ENCODE measurements around the gene SOCS6. TPM values are rescaled to one million over a fixed set of nuclear protein-coding genes. Genes with fewer than 3 reads are reported as not detected.

Gene SOCS6
- polyA plus RNA-seq, 3 donors = 4.8 to 6.1 (median 4.8) TPM

DNA sequence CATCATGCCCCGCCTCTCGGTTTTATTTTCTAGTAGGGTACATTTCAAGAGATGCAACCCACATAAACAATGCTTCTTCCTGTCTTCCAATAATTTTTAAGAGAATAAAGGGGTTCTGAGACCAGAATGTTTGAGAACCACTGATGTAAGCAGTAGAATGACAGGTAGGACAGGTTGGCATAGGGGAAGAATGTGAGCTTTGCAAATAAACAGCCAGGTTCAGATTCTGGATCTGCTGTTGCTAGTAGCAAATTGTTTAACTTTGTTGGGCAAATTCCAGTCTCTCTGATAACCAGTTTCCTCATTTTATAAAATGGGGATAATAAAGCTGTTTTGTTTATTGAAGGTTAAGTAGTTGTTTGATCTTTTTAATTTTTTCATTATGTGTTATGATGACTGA is 32.8 kb downstream of the SOCS6 start:
- no peak for DNase-seq
- no peak overlapping the region for H3K9ac ChIP-seq (ENCODE audit: insufficient read depth, low read length, poor library complexity, severe bottlenecking)
- Mint-ChIP-seq H3K4me1 (no peaks in the 10 kb centered on the region), H3K36me3 (peaks cover 37 to 38% of the 10 kb centered on the region in 2 donors), H3K27ac (no peak overlapping the region), H3K27me3 (ENCODE audit: low read depth in 3 of 3) (no peaks in the 10 kb centered on the region), H3K4me3 (no peak overlapping the region), H3K9me3 (peaks cover 0 to 2% (median 0%) of the 10 kb centered on the region in 7 donors)
- no peaks in the 10 kb centered on the region for H3K27me3 ChIP-seq (ENCODE audit: control insufficient read depth in 2 of 2, insufficient read depth in 2 of 2, low read length in 2 of 2)
- no peak overlapping the region for H3K4me2 ChIP-seq (replicated peaks; ENCODE audit: extremely low read depth, low read length, poor library complexity, severe bottlenecking)
- peaks cover 53% of the 10 kb centered on the region for H3K79me2 ChIP-seq (ENCODE audit: insufficient read depth, low read length)
- no CpG with 5 or more reads among the region's 2 CpGs for WGBS (ENCODE audit: insufficient coverage)
- no peaks in the 10 kb centered on the region for H3K4me1 ChIP-seq (ENCODE audit: control insufficient read depth in 1 of 2, insufficient read depth in 2 of 2, low read length in 2 of 2)
- peaks cover 11 to 25% of the 10 kb centered on the region in 2 donors for H3K36me3 ChIP-seq (replicated peaks in 1 of 2; ENCODE audit: control insufficient read depth in 1 of 2, insufficient read depth in 2 of 2, low read length in 2 of 2)
- no peak overlapping the region for H3K27ac ChIP-seq (ENCODE audit: low read depth in 1 of 2, low read length in 2 of 2)
- H3K4me3 ChIP-seq (replicated peaks in 1 of 3; ENCODE audit: low read depth in 2 of 3, low read length in 3 of 3) = no peak overlapping the region
- TF ChIP-seq, protein P1, sequence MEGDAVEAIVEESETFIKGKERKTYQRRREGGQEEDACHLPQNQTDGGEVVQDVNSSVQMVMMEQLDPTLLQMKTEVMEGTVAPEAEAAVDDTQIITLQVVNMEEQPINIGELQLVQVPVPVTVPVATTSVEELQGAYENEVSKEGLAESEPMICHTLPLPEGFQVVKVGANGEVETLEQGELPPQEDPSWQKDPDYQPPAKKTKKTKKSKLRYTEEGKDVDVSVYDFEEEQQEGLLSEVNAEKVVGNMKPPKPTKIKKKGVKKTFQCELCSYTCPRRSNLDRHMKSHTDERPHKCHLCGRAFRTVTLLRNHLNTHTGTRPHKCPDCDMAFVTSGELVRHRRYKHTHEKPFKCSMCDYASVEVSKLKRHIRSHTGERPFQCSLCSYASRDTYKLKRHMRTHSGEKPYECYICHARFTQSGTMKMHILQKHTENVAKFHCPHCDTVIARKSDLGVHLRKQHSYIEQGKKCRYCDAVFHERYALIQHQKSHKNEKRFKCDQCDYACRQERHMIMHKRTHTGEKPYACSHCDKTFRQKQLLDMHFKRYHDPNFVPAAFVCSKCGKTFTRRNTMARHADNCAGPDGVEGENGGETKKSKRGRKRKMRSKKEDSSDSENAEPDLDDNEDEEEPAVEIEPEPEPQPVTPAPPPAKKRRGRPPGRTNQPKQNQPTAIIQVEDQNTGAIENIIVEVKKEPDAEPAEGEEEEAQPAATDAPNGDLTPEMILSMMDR (IDR thresholded peaks at IDR 0.05) = no peak
- intact Hi-C loops (cut with micrococcal nuclease) = no loop called here
- no peak overlapping the region for H2AFZ ChIP-seq (ENCODE audit: insufficient read depth, low read depth, low read length, poor library complexity, severe bottlenecking)
- peaks cover 63% of the 10 kb centered on the region for H4K20me1 ChIP-seq (ENCODE audit: insufficient read depth, low read length)
- H3K9me3 ChIP-seq (replicated peaks in 1 of 2; ENCODE audit: control insufficient read depth in 1 of 2, insufficient read depth in 1 of 2, low read length in 2 of 2) = no peaks in the 10 kb centered on the region

- Mint-ChIP-seq H3K36me3 (peaks cover 36 to 38% of the 10 kb centered on the region in 2 donors), H3K4me1 (no peaks in the 10 kb centered on the region), H3K27me3 (ENCODE audit: low read depth in 3 of 3) (no peaks in the 10 kb centered on the region), H3K4me3 (no peak overlapping the region), H3K9me3 (peaks cover 0 to 2% (median 0%) of the 10 kb centered on the region in 7 donors), H3K27ac (no peak overlapping the region)
- TF ChIP-seq, protein P1 (IDR thresholded peaks at IDR 0.05) = no peak
- Histone ChIP-seq H3K27me3 (ENCODE audit: control insufficient read depth in 2 of 2, insufficient read depth in 2 of 2, low read length in 2 of 2) (no peaks in the 10 kb centered on the region), H3K36me3 (replicated peaks in 1 of 2; ENCODE audit: control insufficient read depth in 1 of 2, insufficient read depth in 2 of 2, low read length in 2 of 2) (peaks cover 11 to 26% of the 10 kb centered on the region in 2 donors), H3K4me1 (ENCODE audit: control insufficient read depth in 1 of 2, insufficient read depth in 2 of 2, low read length in 2 of 2) (no peaks in the 10 kb centered on the region), H3K9ac (ENCODE audit: insufficient read depth, low read length, poor library complexity, severe bottlenecking) (no peak overlapping the region), H3K27ac (ENCODE audit: low read depth in 1 of 2, low read length in 2 of 2) (no peak overlapping the region), H4K20me1 (ENCODE audit: insufficient read depth, low read length) (peaks cover 62% of the 10 kb centered on the region), H3K4me2 (replicated peaks; ENCODE audit: extremely low read depth, low read length, poor library complexity, severe bottlenecking) (no peak overlapping the region), H3K4me3 (replicated peaks in 1 of 3; ENCODE audit: low read depth in 2 of 3, low read length in 3 of 3) (no peak overlapping the region), H3K9me3 (replicated peaks in 1 of 2; ENCODE audit: control insufficient read depth in 1 of 2, insufficient read depth in 1 of 2, low read length in 2 of 2) (no peaks in the 10 kb centered on the region), H3K79me2 (ENCODE audit: insufficient read depth, low read length) (peaks cover 47% of the 10 kb centered on the region), H2AFZ (ENCODE audit: insufficient read depth, low read depth, low read length, poor library complexity, severe bottlenecking) (no peak overlapping the region)
- intact Hi-C loops (cut with micrococcal nuclease) = no loop called here
- DNase-seq = no peak
- WGBS (ENCODE audit: insufficient coverage) = no CpG with 5 or more reads among the region's 2 CpGs
These were observed 33.5 kb downstream of the SOCS6 start for GRCh38 chr18:70322385-70322784.
